Activated effector memory CD4-positive, alpha-beta T cell treated with anti-CD3 and anti-CD28 coated beads, Interleukin-2, amount 50 U/mL, for 16 hours (primary cell): Measurements from ENCODE around the gene HCLS1.
"Not testable (repeated sequence)": the region's sequence is repeated elsewhere in the genome, so short reads cannot be mapped to it uniquely, and the experiment has no call there.

Experiments used
- DNase-seq: peaks from one replicate; pipeline ENCODE4 v3.0.0-alpha.2; 2020

Gene HCLS1

DNA sequence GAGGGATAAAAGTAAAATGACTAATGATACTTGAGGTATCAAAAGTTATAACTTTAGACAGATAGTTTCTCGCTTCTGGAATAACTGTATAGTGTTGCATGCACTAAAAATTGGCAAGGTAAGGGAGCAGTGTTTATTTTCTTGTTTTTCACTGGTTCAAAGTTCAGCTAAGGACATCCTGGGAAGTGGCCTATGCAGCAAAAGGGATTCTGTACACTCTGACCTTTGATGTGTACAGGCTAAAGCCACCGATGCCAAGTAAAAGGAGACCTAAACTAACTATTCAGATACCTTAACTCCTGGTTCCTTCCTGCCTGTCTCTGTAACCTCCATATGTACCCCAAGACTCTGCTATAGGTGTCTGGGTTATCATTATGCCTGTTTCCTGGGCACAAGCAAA lies 65.9 kb downstream of the HCLS1 start:
- DNase-seq: no peak

DNA sequence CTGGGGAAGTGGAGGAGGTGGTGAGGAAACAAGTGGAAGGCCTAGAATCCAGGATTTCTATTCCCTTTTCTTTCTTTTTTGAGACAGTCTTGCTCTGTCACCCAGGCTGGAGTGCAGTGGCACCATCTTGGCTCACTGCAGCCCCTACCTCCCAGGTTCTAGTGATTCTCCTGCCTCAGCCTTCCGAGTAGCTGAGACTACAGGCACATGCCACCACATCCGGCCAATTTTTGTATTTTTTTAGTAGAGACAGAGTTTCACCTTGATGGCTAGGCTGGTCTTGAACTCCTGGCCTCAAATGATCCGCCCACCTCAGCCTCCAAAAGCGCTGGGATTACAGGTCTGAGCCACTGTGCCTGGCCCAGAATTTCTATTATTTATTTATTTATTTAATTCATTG lies 66.9 kb downstream of the HCLS1 start:
- DNase-seq: not testable (repeated sequence)

DNA sequence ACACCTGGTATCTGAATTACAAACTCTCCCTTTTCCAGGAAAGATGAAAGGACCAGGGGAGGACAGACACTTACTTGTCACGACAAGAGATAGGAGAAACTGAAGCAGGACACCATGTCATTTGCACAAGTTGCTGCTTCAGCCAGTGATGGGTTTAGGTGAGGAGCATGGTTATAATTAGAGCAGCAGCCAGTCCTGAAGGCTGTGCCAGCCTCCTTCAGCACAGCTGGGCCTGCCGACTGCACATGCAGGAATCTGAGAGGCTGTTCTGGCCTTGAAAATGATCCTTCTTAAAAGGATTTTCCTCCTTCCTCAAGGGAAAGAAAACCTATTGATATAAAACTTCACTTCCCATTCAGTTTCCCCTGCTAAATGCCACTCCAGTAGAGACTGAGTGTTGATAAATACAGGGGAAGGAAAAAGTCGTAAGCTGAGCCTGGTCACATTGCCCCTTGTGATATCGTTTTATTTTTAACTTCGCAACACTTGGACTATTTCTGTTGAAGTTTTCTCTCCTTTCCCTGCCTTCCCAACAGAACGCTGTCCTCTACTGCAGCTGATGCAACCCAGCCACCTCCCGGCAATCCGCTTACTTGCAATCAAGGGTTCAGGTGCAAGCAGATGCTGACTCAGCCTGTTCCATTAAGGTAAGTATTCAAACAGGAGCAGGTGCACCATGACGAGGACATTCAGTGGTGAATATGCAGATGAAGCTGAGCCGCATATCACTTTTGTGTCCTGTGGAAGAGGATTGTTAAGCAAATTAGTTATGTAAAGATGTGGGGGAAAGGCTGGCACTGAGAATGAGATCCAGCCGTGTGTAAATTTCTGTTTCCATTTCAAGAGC lies 67.6 kb downstream of the HCLS1 start, which contains the start of gene FBXO40:
FBXO40 (plus strand) TSS at position 524 of the 847 bp plus-strand sequence. CDS start 27,197 bp downstream, outside the sequence.
- no peak for DNase-seq

DNA sequence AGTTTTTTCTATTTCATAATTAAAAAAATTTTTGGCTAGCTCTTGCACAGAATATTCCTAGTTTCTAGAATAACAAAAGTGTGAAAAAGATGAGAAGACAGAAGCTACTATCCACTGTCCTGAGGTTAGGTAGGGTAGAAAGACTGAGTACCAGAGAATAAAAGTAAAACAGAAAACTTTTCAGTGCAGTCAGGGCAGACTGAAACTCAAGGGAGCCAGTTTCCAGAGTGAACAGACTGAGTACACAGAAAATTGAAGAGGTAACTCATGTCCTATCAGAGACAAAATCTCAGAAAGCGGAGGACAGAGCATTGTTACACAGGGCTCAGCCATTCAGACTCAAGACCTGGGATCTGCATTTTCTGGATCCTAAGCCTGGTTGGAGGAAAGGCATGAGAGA lies 76.3 kb downstream of the HCLS1 start:
- DNase-seq: no peak

DNA sequence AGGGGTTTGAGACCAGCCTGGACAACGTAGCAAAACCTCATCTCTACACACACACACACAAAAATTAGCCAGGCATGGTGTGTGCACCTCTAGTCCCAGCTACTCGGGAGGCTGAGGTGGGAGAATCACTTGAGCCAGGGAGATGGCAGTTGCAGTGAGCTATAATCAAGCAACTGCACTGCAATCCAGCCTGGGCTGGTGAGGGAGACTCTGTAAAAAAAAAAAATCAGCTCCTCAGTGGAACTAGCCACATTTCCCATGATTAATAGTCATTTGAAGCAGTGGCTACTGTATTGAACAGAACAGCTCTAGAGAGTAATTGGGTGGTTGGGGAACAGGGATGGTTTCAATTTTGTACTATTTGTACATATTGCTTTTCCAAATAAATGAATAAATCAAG lies 79.0 kb downstream of the HCLS1 start:
- no peak for DNase-seq
